ENCODE data around the gene CXorf58. TPM values are rescaled to one million over a fixed set of nuclear protein-coding genes. Genes with fewer than 3 reads are reported as not detected.

CXorf58 gene
- total and polyA plus RNA-seq, 2 donors (not counting 3 experiments of a cell fraction or from before 2014, with no cell fraction given), result not detected

DNA sequence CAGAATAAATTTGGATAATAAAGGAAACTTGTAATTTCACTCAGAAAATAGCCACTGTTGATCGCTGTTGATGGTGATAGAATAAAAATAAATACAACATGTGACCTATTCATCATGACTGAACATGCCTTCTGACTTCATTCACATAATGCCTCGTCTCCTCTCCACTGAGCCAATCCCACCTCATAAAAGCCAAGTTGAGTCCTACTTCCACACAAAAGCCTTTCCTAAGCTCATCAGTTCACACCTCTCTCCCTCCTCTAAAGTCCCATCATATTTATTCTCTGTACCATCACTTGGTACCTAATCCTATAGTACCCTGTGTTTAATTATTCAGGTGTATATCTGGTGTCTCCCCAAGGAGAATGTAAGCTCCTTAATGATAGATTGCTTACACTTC lies 37.8 kb upstream of the CXorf58 start:
- Histone ChIP-seq H3K9me3 (replicated peaks; ENCODE audit: control insufficient read depth, insufficient read depth, low read length) (no peaks in the 10 kb centered on the region), H3K27me3 (ENCODE audit: control insufficient read depth in 2 of 2, insufficient read depth in 2 of 2, low read length in 2 of 2) (no peaks in the 10 kb centered on the region), H3K4me1 (ENCODE audit: control insufficient read depth, extremely low read depth, insufficient read depth, low read length) (peaks cover 3% of the 10 kb centered on the region), H2AFZ (ENCODE audit: low read depth, low read length) (no peak overlapping the region), H4K20me1 (replicated peaks; ENCODE audit: control insufficient read depth, extremely low read depth, insufficient read depth, low read length) (no peaks in the 10 kb centered on the region), H3K4me2 (ENCODE audit: insufficient read depth, low read length) (no peak overlapping the region), H3K9me1 (replicated peaks; ENCODE audit: control insufficient read depth, extremely low read depth, insufficient read depth, low read length) (no peaks in the 10 kb centered on the region), H3K9ac (replicated peaks; ENCODE audit: extremely low read depth, insufficient read depth, low read length) (no peak overlapping the region), H3K36me3 (ENCODE audit: control insufficient read depth in 2 of 2, extremely low read depth in 1 of 2, insufficient read depth in 2 of 2, low read length in 2 of 2) (no peaks in the 10 kb centered on the region), H3K27ac (ENCODE audit: insufficient read depth, low read depth, low read length) (no peak overlapping the region), H3K4me3 (replicated peaks in 1 of 3; ENCODE audit: insufficient read depth in 1 of 3, low read depth in 1 of 3, low read length in 3 of 3) (no peak overlapping the region), H3K79me2 (ENCODE audit: control insufficient read depth, insufficient read depth, low read length) (no peaks in the 10 kb centered on the region)
- dilution Hi-C loops (cut with MboI; ENCODE audit: extremely low pct_ligation_motif_present, low sequenced_read_pairs), result no loop called here
- TF ChIP-seq MAX (IDR thresholded peaks at IDR 0.05; ENCODE audit: insufficient read depth, insufficient read length), result no peak
- no peak for TF ChIP-seq POLR2A (IDR thresholded peaks at IDR 0.05; ENCODE audit: low read depth, low read length)
- TF ChIP-seq, protein P1, sequence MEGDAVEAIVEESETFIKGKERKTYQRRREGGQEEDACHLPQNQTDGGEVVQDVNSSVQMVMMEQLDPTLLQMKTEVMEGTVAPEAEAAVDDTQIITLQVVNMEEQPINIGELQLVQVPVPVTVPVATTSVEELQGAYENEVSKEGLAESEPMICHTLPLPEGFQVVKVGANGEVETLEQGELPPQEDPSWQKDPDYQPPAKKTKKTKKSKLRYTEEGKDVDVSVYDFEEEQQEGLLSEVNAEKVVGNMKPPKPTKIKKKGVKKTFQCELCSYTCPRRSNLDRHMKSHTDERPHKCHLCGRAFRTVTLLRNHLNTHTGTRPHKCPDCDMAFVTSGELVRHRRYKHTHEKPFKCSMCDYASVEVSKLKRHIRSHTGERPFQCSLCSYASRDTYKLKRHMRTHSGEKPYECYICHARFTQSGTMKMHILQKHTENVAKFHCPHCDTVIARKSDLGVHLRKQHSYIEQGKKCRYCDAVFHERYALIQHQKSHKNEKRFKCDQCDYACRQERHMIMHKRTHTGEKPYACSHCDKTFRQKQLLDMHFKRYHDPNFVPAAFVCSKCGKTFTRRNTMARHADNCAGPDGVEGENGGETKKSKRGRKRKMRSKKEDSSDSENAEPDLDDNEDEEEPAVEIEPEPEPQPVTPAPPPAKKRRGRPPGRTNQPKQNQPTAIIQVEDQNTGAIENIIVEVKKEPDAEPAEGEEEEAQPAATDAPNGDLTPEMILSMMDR (IDR thresholded peaks at IDR 0.05; ENCODE audit: extremely low read depth in 1 of 2, insufficient read depth in 1 of 2, low read depth in 1 of 2, low read length in 2 of 2), result no peak
- no peak for TF ChIP-seq POLR2AphosphoS5 (IDR thresholded peaks at IDR 0.05; ENCODE audit: insufficient read depth, low read depth, low read length)
- TF ChIP-seq FOS (IDR thresholded peaks at IDR 0.05; ENCODE audit: borderline replicate concordance, insufficient read depth, low read length), result no peak
- no peak for TF ChIP-seq JUN (IDR thresholded peaks at IDR 0.05; ENCODE audit: borderline replicate concordance, insufficient read depth, insufficient read length, low read depth)
- no peak for TF ChIP-seq MYC (IDR thresholded peaks at IDR 0.05; ENCODE audit: low read depth, low read length)
- ChIA-PET CTCF (interaction anchor here (1.0 kb wide), 1 partner anchor 9 kb away, joined by 3 read pairs; no protein-coding TSS in a partner anchor), POLR2A (no interaction called here)
- DNase-seq (ENCODE audit: low read depth, low spot score), result no peak
- FAIRE-seq, result no peak
- no TSS peak for BruUV-seq (replicated peaks)
- intact Hi-C loops (cut with micrococcal nuclease), result no loop called here

All from endothelial cell of umbilical vein (primary cell).